ENCODE results near the gene FMN2.

GRCh38 chr1:240310226-240310925 lies 218.7 kb downstream of the FMN2 start:
- TF ChIP-seq, protein P1, sequence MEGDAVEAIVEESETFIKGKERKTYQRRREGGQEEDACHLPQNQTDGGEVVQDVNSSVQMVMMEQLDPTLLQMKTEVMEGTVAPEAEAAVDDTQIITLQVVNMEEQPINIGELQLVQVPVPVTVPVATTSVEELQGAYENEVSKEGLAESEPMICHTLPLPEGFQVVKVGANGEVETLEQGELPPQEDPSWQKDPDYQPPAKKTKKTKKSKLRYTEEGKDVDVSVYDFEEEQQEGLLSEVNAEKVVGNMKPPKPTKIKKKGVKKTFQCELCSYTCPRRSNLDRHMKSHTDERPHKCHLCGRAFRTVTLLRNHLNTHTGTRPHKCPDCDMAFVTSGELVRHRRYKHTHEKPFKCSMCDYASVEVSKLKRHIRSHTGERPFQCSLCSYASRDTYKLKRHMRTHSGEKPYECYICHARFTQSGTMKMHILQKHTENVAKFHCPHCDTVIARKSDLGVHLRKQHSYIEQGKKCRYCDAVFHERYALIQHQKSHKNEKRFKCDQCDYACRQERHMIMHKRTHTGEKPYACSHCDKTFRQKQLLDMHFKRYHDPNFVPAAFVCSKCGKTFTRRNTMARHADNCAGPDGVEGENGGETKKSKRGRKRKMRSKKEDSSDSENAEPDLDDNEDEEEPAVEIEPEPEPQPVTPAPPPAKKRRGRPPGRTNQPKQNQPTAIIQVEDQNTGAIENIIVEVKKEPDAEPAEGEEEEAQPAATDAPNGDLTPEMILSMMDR (IDR thresholded peaks at IDR 0.05; ENCODE audit: insufficient read depth, low read length, poor library complexity, severe bottlenecking) = no peak
- no peak for TF ChIP-seq EZH2phosphoT487 (conservative IDR thresholded peaks at IDR 0.05; ENCODE audit: low read length)

Measured in SU-DHL-6 (cell line).